ENCODE measurements around the gene KL. TPM values are rescaled to one million over a fixed set of nuclear protein-coding genes. Genes with fewer than 3 reads are reported as not detected.

The KL gene
- total RNA-seq, 1 experiment from 2014 or later, result 0.28 TPM

DNA sequence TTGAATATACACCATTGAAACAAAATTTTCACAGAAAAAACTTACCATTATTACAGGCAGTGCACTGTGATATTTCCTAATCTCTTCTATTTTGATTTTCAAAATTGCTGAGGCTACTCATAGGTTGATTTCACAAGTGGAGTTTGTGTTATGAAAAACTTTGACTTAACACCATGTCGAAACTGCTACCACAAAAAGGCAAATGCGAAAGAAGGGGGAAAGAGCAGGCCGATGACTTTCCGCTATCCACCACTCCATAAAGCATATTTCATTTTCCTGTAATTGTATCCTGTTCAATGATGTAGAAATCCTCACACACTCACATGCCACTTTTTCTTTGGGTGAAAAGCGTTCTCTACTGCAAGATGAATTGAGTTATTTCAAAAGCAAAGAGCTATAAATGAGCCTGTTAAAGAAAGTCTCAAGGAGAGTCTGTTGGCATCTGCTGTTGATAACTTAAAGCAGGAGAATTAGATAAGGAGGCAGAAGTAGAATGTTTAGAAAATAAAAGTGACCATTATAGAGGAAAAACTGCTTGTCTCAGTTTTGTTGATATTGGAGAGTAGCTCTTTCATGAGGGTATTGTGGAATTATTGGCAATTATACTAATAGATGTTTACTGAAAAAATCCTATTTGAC is 18.8 kb downstream of the KL start:
- POLR2A ChIA-PET, result no interaction called here
- no peak for TF ChIP-seq TCF7L2 (IDR thresholded peaks at IDR 0.05; ENCODE audit: low read depth, low read length)
- TF ChIP-seq, protein P1, sequence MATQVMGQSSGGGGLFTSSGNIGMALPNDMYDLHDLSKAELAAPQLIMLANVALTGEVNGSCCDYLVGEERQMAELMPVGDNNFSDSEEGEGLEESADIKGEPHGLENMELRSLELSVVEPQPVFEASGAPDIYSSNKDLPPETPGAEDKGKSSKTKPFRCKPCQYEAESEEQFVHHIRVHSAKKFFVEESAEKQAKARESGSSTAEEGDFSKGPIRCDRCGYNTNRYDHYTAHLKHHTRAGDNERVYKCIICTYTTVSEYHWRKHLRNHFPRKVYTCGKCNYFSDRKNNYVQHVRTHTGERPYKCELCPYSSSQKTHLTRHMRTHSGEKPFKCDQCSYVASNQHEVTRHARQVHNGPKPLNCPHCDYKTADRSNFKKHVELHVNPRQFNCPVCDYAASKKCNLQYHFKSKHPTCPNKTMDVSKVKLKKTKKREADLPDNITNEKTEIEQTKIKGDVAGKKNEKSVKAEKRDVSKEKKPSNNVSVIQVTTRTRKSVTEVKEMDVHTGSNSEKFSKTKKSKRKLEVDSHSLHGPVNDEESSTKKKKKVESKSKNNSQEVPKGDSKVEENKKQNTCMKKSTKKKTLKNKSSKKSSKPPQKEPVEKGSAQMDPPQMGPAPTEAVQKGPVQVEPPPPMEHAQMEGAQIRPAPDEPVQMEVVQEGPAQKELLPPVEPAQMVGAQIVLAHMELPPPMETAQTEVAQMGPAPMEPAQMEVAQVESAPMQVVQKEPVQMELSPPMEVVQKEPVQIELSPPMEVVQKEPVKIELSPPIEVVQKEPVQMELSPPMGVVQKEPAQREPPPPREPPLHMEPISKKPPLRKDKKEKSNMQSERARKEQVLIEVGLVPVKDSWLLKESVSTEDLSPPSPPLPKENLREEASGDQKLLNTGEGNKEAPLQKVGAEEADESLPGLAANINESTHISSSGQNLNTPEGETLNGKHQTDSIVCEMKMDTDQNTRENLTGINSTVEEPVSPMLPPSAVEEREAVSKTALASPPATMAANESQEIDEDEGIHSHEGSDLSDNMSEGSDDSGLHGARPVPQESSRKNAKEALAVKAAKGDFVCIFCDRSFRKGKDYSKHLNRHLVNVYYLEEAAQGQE (IDR thresholded peaks at IDR 0.05; ENCODE audit: insufficient read depth in 1 of 2, low read depth in 2 of 2, low read length in 1 of 2), result no peak
- TF ChIP-seq SIN3A (IDR thresholded peaks at IDR 0.05; ENCODE audit: borderline replicate concordance, insufficient read depth, low read depth, low read length), result no peak
- Histone ChIP-seq H3K27ac (ENCODE audit: low read length) (no peak overlapping the region), H3K4me1 (ENCODE audit: control insufficient read depth, insufficient read depth, low read length) (no peaks in the 10 kb centered on the region), H3K4me3 (ENCODE audit: low read depth in 2 of 2, low read length in 2 of 2) (no peak overlapping the region), H3K36me3 (ENCODE audit: control insufficient read depth, insufficient read depth, low read length) (no peaks in the 10 kb centered on the region), H3K9me3 (ENCODE audit: control insufficient read depth, insufficient read depth, low read depth, low read length) (no peaks in the 10 kb centered on the region), H3K27me3 (ENCODE audit: control insufficient read depth, insufficient read depth, low read length) (no peaks in the 10 kb centered on the region; the same call in 1 of the 2 replicates)
- in situ Hi-C loops (cut with HindIII; ENCODE audit: low pct_unique_long_range_greater_than_20kb, low sequenced_read_pairs), result no loop called here
- CTCF ChIA-PET, result no interaction called here
- no TSS peak for BruUV-seq (replicated peaks)
- DNase-seq (ENCODE audit: low read depth, low spot score), result no peak
- no peak for ATAC-seq
- intact Hi-C loops (cut with micrococcal nuclease; ENCODE audit: unreplicated experiment), result no loop called here

GRCh38 chr13:33037673-33038072 is 21.4 kb downstream of the KL start:
- H3K36me3 ChIP-seq (ENCODE audit: control insufficient read depth, insufficient read depth, low read length), result no peaks in the 10 kb centered on the region
- TF ChIP-seq, protein P1 (IDR thresholded peaks at IDR 0.05; ENCODE audit: insufficient read depth in 1 of 2, low read depth in 2 of 2, low read length in 1 of 2), result no peak
- TF ChIP-seq SIN3A (IDR thresholded peaks at IDR 0.05; ENCODE audit: borderline replicate concordance, insufficient read depth, low read depth, low read length) (no peak), POLR2AphosphoS5 (IDR thresholded peaks at IDR 0.05; ENCODE audit: low read depth, low read length) (no peak), TCF7L2 (IDR thresholded peaks at IDR 0.05; ENCODE audit: low read depth, low read length) (no peak), CTCF (IDR thresholded peaks at IDR 0.05) (no peak)
- ChIA-PET CTCF (no interaction called here), POLR2A (no interaction called here)
- no peaks in the 10 kb centered on the region for H3K9me3 ChIP-seq (ENCODE audit: control insufficient read depth, insufficient read depth, low read depth, low read length)
- H3K4me3 ChIP-seq (ENCODE audit: low read depth in 2 of 2, low read length in 2 of 2), result no peak overlapping the region
- DNase-seq (ENCODE audit: low read depth, low spot score) (no peak), ATAC-seq (no peak)
- in situ Hi-C loops (cut with HindIII; ENCODE audit: low pct_unique_long_range_greater_than_20kb, low sequenced_read_pairs), result no loop called here
- no peak overlapping the region for H3K27ac ChIP-seq (ENCODE audit: low read length)
- BruUV-seq (replicated peaks), result no TSS peak
- no peaks in the 10 kb centered on the region for H3K27me3 ChIP-seq (ENCODE audit: control insufficient read depth, insufficient read depth, low read length)
- H3K4me1 ChIP-seq (ENCODE audit: control insufficient read depth, insufficient read depth, low read length), result no peaks in the 10 kb centered on the region
- intact Hi-C loops (cut with micrococcal nuclease; ENCODE audit: unreplicated experiment), result no loop called here

All from Panc1 (cell line).